Measurements from ENCODE around the gene PHRF1. TPM values are rescaled to one million over a fixed set of nuclear protein-coding genes. Genes with fewer than 3 reads are reported as not detected.

PHRF1 gene
- total and polyA plus RNA-seq, 2 experiments from 2014 or later: 25.6 to 26.9 TPM

DNA sequence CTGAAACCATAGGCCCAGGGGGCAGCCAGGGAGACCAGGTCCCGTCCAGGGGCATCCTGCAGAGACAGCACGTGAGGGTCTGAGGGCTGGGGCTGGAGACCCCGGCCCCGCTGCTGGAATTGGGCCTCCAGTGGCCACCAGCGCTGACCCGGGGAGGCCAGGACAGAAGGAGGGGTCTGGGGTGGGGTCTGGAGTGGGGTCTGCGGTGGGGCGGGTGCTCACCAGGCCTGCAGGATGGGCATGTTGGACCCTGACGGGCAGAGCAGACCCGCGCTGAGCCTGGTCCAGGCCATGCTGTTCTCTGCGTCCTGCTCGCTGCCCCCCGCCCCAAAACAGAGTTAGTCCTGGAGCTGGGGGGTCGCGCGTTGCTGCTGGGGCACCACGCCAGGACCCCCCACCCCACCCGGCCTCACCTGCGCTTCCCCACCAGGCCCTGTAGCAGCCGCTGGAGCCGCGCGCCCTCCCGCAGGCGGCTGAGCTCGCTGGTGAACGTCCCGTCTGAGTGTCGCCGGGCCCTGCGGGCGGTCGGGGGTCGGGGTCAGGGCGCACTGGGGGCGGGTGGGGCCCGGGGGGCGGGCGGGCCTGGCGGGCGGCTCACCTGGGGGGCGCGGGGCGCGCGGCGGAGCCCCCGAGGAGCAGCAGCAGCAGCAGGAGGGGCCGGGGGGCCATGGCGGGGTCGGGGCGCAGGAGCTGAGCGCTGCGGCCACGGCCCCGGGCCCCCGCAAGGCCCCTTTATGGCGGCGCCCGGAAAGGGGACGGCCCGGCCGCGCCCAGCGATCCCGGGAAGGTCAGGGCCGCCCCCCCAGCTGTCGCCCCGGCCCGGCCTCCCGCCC is 50.4 kb downstream of the PHRF1 start, which contains the start of gene SCT:
SCT (minus strand) TSS at position 707 of the 833 bp plus-strand sequence; CDS start at position 669, 38 bp downstream.
- H3K4me1 ChIP-seq (ENCODE audit: insufficient read depth): peaks cover 14% of the 10 kb centered on the region
- no peaks in the 10 kb centered on the region for H3K9me2 ChIP-seq (replicated peaks; ENCODE audit: insufficient read depth)
- TF ChIP-seq EZH2phosphoT487 (IDR thresholded peaks at IDR 0.05; ENCODE audit: low read depth, severe bottlenecking, unreplicated experiment) (no peak), EZH2 (IDR thresholded peaks at IDR 0.05; ENCODE audit: borderline replicate concordance) (peak; percentile 33)
- TF ChIP-seq, protein P1, sequence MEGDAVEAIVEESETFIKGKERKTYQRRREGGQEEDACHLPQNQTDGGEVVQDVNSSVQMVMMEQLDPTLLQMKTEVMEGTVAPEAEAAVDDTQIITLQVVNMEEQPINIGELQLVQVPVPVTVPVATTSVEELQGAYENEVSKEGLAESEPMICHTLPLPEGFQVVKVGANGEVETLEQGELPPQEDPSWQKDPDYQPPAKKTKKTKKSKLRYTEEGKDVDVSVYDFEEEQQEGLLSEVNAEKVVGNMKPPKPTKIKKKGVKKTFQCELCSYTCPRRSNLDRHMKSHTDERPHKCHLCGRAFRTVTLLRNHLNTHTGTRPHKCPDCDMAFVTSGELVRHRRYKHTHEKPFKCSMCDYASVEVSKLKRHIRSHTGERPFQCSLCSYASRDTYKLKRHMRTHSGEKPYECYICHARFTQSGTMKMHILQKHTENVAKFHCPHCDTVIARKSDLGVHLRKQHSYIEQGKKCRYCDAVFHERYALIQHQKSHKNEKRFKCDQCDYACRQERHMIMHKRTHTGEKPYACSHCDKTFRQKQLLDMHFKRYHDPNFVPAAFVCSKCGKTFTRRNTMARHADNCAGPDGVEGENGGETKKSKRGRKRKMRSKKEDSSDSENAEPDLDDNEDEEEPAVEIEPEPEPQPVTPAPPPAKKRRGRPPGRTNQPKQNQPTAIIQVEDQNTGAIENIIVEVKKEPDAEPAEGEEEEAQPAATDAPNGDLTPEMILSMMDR (IDR thresholded peaks at IDR 0.05; ENCODE audit: poor library complexity): no peak
- H3K36me3 ChIP-seq (replicated peaks; ENCODE audit: insufficient read depth, low read depth): no peaks in the 10 kb centered on the region
- no peaks in the 10 kb centered on the region for H4K20me1 ChIP-seq (ENCODE audit: insufficient read depth, poor library complexity, severe bottlenecking)
- H3K27me3 ChIP-seq: no peaks in the 10 kb centered on the region
- WGBS (ENCODE audit: low lambda C conversion rate, missing lambda C conversion rate): 38% methylated on average over 11 of the region's 72 CpGs
- H3K27ac ChIP-seq: no peak within 1 kb of the TSS
- no peak within 1 kb of the TSS for H3K4me3 ChIP-seq
- DNase-seq (ENCODE audit: low spot score): peak; percentile 28
- peak within 1 kb of the TSS; percentile 72 for H3K4me2 ChIP-seq
- no peaks in the 10 kb centered on the region for H3K9me3 ChIP-seq (ENCODE audit: low read depth)
- H3K79me2 ChIP-seq: no peaks in the 10 kb centered on the region
- H2AFZ ChIP-seq: no peak within 1 kb of the TSS

DNA sequence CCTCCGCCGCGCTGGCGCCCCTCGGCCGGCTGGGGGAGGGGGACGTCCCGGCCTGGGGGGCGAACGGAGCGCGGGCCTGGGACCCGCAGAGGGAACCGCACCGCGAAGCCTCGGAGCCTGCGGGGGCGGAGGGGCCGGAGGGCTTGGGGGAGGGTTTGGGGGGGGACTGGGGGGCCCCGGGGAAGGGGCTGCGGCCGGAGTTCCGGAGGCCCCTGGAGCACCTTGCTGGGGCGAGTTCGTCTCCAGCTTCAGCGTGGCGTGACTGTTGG is 51.0 kb downstream of the PHRF1 start:
- TF ChIP-seq EZH2 (IDR thresholded peaks at IDR 0.05; ENCODE audit: borderline replicate concordance) (no peak), EZH2phosphoT487 (IDR thresholded peaks at IDR 0.05; ENCODE audit: low read depth, severe bottlenecking, unreplicated experiment) (no peak)
- TF ChIP-seq, protein P1 (IDR thresholded peaks at IDR 0.05; ENCODE audit: poor library complexity): no peak
- Histone ChIP-seq H3K27ac (no peak overlapping the region), H2AFZ (no peak overlapping the region), H4K20me1 (ENCODE audit: insufficient read depth, poor library complexity, severe bottlenecking) (no peaks in the 10 kb centered on the region), H3K36me3 (replicated peaks; ENCODE audit: insufficient read depth, low read depth) (no peaks in the 10 kb centered on the region), H3K27me3 (no peaks in the 10 kb centered on the region), H3K9me2 (replicated peaks; ENCODE audit: insufficient read depth) (no peaks in the 10 kb centered on the region), H3K4me2 (peak overlapping the region; percentile 72), H3K79me2 (no peaks in the 10 kb centered on the region), H3K4me3 (no peak overlapping the region), H3K9me3 (ENCODE audit: low read depth) (no peaks in the 10 kb centered on the region), H3K4me1 (ENCODE audit: insufficient read depth) (peaks cover 14% of the 10 kb centered on the region)
- no CpG with 5 or more reads among the region's 28 CpGs for WGBS (ENCODE audit: low lambda C conversion rate, missing lambda C conversion rate)
- no peak for DNase-seq (ENCODE audit: low spot score)

DNA sequence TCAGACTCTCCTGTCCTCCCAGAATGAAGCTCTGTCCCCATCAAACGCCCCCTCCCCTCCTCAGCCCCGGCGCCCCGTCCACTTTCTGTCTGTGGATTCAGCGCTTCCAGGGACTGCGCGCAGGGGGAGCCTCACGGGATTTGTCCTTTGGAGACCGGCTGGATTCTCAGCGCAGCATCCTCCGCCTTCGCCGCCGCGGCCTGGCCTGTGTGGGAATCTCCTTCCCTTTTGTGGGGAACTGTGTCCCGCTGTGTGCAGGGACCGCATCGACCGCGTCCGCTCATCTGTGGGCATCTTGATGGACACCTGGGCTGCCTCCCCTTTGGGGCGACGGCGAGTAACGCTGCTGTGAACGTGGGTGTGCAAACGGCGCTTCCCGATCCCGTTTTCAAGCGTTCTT is 51.8 kb downstream of the PHRF1 start:
- TF ChIP-seq, protein P1 (IDR thresholded peaks at IDR 0.05; ENCODE audit: poor library complexity): no peak
- TF ChIP-seq EZH2 (IDR thresholded peaks at IDR 0.05; ENCODE audit: borderline replicate concordance) (no peak), EZH2phosphoT487 (IDR thresholded peaks at IDR 0.05; ENCODE audit: low read depth, severe bottlenecking, unreplicated experiment) (no peak)
- no peak overlapping the region for H3K4me3 ChIP-seq
- H4K20me1 ChIP-seq (ENCODE audit: insufficient read depth, poor library complexity, severe bottlenecking): no peaks in the 10 kb centered on the region
- 96% methylated on average over 30 of the region's 31 CpGs for WGBS (ENCODE audit: low lambda C conversion rate, missing lambda C conversion rate)
- peaks cover 14% of the 10 kb centered on the region for H3K4me1 ChIP-seq (ENCODE audit: insufficient read depth)
- no peaks in the 10 kb centered on the region for H3K79me2 ChIP-seq
- no peaks in the 10 kb centered on the region for H3K9me2 ChIP-seq (replicated peaks; ENCODE audit: insufficient read depth)
- H3K36me3 ChIP-seq (replicated peaks; ENCODE audit: insufficient read depth, low read depth): no peaks in the 10 kb centered on the region
- no peak overlapping the region for H2AFZ ChIP-seq
- no peak overlapping the region for H3K27ac ChIP-seq
- no peak for DNase-seq (ENCODE audit: low spot score)
- H3K4me2 ChIP-seq: no peak overlapping the region
- no peaks in the 10 kb centered on the region for H3K9me3 ChIP-seq (ENCODE audit: low read depth)
- no peaks in the 10 kb centered on the region for H3K27me3 ChIP-seq

Measured in hepatocyte (in vitro differentiated cells).